HG02973 (cell line): ENCODE data around the gene FRMPD2.
"Not testable (repeated sequence)": the region's sequence is repeated elsewhere in the genome, so short reads cannot be mapped to it uniquely, and the experiment has no call there.

Source experiments
- ATAC-seq: cut with Tn5 transposase; IDR thresholded peaks from one replicate; pipeline ENCODE4 v1.9.1; 2021; ENCODE audit warnings: moderate library complexity; ENCODE audit not compliant: unreplicated experiment

The FRMPD2 gene

DNA sequence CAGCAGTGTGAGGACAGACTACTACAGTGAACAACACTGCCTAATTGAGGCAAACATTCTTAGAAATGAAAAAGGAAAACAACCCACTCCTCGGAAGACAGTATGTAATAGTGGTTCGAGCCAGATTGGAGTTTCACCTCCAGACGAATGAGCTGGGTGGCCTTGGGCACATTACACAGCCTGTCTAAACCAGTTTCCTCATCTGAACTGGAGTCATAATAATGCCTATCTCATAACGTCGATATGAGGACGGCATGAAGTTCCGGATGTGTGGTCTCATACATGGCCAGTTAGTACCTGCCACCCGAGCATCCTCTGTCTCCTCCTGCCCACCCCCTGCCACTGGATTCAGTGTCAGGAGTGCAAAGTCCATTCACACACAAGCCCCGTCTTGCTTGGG lies 15.8 kb upstream of the FRMPD2 start:
- ATAC-seq = no peak

DNA sequence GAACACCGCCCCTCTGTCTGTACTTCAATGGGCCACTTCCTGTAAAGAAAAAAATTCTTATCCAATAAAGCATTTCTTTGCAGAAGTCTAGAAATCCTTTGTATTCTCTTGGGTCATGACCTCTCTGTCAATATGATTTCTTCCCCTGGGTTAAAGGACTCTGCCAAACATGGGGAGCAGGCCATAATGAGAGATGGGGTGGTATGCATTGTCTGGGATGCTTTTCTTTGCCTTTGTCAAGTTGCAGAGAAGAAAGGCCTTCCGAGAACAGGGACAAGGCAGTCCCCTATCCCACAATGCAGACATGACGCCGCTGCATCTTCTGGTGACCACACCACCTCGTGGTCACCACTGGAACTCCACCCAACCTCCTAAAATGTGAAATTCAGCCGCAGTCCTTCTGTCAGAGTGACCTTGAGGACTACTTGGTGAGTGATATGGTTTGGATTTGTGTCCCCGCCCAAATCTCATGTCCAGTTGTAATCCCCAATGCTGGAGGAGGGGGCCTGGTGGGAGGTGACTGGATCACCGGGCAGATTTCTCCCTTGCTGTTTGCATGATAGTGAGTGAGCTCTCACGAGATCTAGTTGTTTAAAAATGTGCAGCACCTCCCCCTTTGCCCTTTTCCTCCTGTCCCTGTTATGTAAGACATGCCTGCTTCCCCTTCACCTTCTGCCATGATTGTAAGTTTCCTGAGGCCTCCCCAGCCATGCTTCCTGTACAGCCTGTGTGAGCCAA lies 15.2 kb upstream of the FRMPD2 start:
- ATAC-seq = no peak

DNA sequence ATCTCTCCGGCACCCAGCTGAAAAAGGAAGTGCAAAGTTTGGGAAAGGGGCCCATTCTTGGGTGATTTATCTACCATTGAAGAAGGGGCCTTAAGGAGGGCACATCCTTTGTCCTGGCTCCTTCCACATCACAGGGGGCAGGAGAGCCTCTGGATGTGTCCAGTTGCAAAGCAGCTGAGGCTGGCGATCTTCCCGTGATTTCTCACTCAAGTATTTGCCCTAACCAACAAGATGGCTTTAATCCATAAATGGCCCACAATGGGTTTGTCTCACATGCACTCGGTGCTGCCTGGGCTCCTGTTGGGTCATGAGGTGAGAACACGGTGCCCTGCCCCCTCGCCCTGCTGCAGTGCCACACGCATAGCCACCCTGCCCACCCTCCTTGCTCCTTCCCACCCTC lies 14.2 kb upstream of the FRMPD2 start:
- ATAC-seq = no peak

DNA sequence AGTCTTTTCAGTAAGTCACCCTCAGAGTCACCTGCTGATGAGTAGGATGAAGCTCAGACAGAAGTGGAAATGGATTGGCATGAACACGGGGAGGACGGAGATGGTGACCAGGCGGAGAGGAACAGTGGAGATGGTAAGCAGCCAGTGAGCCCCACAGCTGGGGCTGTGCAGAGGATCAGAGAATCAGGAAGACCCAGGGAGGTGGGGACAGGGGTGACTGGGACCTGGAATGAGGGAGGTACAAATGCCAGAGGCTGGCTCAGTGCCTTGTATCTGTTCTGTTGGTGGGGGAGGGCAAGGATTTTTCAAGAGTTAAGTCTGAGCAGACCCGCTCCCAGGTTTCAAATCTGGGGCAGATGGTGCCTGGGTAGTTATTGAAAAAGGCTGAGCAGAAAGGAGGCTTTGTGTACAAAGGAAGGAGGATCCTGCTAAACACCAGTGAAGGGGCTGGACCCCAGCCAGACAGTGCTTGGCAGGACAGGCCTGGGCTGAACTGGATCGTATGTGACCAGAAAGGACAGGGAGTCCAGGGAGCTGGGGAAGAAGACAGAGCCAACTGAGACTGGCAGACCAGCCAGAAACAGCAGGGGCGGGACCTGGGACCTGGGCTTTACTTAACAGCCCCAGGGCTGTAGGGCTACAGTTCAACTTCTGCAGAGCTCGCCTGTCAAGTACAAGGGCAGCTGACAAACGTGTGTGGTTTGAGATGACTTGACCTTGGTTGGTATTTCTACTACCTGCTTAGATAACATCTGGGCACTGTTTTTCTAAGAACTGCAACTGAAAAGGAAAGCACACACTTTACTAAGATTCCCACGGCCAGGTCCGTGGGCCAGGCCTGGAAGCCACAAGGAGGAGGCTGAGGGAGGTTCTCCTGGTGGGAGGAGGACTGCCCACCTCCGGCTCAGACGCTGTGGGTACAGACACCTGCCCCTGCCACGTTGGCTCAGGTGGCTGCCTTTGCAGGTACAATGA lies 13.2 kb upstream of the FRMPD2 start:
- ATAC-seq = no peak

DNA sequence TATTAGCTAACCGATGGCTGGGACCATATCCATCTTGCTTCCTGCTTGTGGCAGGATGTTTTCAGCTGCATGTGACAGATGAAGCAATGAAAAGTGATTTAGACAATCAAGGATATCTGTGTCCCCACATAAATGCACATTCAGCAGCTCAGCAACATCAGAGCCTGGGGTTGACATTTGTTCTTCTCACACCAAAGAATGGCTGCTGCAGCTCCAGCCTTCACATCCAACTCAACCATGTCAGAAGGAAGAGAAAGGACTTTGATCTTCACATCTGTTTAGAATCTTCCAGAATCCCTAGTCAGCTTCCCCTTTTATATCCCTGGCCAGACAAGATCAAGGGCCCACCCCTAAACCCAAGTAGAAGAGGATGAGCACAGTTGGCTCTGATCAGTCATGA lies 11.9 kb upstream of the FRMPD2 start:
- no peak for ATAC-seq

DNA sequence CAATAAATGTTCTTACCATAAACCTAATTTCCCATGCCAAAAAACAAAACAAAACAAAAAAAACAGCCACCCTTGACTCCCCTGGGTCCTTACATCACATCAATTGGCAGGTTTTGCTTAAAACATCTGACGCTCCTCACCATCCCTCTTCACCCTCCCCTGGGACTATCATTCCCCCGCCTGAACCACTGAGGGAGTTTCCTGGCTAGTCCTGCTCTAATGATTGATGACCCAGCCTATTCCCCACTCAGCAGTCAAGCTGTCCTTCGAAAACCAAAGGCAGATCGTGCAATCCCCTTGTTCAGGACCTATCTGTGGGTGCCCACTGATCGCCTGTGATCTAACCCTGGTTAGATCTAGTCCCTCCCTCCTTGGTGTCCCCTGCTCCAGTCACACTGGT lies 11.2 kb upstream of the FRMPD2 start:
- no peak for ATAC-seq

DNA sequence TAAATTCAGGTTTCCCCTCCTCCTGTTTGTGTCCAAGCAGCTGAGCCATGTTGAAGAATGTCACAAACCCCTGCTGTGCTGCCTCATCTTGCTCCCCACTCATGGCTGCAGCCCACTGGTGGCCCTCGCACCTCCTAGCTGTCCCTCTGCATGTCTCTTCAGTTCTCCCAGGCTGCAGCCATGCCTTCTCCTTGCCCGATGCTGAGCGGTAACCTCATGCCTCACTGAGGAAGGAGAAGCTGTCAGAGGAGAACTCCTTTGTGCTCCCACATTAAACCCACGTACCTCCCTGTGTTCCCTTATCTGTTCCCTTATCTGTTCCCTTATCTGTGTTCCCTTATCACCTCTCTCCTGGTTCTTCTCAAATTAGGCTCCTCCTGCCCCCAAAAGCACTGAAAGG lies 10.3 kb upstream of the FRMPD2 start:
- no peak for ATAC-seq

DNA sequence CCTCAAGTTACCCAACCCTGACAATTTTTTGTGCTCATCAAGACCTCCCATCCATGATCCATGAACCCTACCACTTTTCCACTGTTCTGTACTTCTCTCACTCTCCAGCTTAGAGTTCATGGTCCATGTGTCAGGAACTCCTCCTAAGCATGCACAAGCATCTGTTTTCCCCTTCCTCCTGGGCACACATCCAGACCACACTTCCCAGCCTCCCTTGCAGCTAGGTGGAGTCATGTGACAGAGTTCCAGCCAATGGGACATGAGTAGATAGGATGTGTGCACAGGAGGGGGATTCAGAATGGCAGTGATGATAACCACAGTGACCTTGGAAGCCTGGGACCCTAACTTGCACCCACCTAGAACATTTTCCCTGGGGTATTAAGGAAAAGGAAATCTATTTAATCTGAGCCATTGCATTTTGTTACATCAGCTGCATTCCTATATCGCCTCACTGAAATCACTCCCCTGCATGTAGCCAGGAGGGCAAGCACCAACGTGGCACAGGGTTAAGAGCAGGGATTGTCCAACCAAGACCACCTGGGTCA lies 9.6 kb upstream of the FRMPD2 start:
- ATAC-seq = no peak

DNA sequence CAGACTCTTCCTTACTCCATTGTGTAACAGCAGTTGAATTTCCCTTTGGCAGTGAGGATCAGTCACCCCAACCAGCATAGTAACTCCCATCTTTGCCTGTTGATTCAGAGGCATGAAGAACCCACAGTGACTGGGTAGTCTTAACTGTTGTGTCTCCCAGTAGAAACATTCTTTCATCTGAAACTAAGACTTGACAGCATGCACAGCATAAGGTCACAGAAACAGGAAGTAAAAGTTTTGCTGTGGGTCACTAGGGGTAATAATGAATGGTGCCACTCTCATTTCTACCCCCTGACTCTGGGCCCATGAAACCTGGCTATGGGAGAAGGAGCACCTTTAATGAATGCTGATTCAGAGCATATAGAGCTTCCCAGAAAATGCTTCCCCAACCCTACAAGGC lies 8.3 kb upstream of the FRMPD2 start:
- peak; percentile 73 for ATAC-seq

DNA sequence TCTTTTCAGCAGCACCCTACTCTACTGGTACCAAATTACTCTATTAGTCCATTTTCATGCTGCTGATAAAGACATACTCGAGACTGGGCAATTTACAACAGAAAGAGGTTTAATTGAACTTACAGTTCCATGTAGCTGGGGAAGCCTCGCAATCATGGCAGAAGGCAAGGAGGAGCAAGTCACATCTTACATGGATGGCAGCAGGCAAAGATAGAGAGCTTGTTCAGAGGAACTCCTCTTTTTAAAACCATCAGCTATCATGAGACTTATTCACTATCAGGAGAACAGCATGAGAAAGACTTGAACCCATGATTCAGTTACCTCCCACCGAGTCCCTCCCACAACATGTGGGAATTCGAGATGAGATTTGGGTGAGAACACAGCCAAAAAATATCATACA lies 7.2 kb upstream of the FRMPD2 start:
- not testable (repeated sequence) for ATAC-seq

DNA sequence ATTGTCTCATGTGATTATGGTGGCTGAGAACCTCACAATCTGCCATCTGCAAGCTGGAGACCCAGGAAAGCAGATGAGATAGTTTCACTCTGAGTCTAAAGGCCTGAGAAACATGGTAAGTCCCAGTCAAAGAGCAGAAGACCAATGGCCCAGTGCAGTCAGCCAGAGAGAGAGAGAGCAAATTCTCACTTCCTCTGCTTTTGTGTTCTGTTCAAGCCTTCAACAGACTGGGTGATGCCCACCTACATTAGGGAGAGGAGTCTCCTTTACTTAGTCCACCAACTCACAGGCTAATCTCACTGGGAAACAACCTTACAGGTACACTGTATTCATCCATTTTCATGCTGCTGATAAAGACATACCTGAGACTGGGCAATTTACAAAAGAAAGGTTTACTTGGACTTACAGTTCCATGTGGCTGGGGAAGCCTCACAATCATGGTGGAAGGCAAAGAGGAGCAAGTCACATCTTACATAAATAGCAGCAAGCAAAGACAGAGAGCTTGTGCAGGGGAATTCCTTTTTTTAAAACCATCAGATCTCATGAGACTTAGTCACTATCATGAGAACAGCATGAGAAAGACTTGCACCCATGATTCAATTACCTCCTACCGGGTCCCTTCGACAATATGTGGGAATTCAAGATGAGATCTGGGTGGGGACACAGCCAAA lies 4.7 kb upstream of the FRMPD2 start:
- ATAC-seq = peak; percentile 81

DNA sequence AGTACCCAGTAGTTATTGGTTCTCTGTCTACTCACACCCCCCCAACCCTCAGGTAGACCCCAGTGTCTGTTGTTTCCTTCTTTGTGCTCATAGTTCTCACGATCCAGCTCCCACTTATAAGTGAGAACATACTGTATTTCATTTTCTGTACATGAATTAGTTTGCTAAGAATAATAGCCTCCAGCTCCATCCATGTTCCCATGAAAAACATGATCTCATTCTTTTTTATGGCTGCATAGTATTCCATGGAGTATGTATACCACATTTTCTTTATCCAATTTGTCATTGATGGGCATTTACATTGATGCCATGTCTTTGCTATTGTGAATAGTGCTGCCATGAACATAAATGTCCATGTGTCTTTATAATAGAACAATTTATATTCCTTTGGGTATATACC lies 2.6 kb upstream of the FRMPD2 start:
- ATAC-seq = no peak

DNA sequence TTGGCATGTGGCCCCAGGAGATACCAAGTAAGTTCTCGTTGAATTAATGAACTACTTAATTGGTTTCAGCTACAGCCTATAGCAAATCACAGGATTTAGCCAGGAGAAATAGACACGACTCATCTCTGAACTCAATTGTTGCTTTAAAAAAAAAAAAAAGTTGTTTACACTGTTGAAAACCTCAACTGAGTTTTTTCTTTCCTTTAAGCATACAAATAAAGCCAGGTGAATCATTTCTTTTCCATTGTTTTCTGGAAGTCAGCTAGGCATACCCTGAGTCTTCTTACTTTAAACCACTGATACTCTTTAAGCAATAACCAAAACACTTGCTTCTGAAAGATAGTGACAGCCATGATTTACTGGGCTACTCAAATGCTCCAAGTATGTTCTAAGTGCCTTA lies 755 bp downstream of the FRMPD2 start:
- ATAC-seq = no peak

DNA sequence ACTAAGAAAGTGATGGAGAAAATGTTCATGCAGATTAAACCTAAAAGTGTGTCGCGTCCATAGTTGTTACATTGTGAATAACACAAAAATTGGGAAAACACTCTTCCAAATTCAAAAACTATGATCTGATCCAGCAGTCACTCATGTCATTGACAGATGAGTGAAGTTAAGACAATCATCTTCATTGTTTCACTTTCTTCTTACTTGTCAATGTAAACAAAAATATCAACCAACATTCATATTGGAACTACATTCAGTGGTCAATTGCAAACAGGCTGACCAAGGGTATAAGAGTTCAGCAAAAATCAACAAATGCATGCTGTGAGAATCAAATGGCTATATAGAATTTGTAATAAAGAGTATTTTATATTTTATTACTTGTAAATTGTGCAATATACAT lies 1.8 kb downstream of the FRMPD2 start:
- no peak for ATAC-seq

DNA sequence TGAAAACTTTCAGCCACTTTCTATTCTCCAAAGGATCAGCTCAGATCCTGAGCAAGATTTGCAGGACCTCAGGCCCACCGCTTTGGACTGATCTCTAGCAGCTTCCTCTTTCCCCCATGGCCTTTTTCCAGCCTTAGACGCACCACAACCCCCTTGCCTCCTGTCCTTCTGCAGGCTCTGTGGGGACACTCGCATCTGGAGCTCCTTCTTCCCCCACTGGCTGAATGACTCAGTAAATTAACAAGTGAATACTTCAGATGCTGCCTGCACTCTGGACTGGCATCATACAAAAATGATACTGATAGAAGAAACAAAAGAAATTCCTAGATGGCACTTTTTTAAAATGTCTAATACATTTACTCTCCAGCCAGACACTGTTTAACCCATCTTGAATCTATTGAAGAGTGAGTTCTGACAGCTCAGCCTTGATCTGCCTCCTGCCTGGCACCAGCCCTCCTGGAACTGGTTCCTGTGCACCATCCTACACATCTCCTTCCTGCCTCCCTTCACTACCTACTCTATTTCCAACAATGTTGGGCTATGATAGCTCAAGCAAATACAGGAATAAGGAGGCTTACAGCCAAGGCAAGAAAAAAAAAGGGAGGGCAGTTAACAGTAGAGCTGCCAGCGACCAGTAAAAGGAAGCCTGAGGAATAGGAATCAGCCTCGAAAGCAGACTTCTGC lies 3.3 kb downstream of the FRMPD2 start:
- no peak for ATAC-seq

DNA sequence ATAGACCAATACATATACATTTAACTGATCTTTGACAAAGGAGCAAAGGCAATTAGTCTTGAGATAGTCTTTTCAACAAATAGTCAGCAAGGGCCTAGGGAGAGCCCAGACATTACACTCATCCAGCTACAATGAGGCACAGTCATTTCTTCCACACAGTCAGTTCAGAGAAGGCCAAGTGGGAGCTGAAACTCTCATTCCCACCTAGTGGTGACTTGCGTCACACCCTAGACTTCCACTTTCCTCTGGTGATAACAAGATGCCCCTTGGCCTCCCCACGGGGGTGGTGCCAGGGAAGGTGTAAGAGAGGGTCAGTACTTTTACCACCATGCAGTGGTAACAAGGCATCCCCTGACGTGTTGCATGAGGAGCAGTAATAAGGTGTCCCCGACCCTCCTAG lies 8.0 kb downstream of the FRMPD2 start:
- no peak for ATAC-seq

DNA sequence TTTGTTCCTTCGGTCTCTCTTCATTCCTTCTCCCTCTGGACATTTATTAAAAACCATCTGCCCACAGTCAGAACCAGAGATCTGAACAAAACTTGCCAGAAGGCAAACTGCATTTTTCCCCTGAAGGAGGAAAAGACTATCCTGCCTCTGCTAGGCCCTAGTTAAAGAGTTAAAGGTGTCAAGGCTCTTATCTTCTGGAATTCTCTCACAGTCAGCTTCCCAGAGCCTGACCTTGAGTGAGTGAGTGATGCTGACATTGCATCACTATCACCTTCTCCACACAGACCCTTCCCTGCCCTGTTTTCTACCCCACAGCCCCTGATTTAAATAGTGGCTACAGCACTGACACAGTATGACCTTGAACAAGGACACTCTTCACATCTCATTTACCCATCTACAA lies 16.4 kb downstream of the FRMPD2 start:
- ATAC-seq = no peak

DNA sequence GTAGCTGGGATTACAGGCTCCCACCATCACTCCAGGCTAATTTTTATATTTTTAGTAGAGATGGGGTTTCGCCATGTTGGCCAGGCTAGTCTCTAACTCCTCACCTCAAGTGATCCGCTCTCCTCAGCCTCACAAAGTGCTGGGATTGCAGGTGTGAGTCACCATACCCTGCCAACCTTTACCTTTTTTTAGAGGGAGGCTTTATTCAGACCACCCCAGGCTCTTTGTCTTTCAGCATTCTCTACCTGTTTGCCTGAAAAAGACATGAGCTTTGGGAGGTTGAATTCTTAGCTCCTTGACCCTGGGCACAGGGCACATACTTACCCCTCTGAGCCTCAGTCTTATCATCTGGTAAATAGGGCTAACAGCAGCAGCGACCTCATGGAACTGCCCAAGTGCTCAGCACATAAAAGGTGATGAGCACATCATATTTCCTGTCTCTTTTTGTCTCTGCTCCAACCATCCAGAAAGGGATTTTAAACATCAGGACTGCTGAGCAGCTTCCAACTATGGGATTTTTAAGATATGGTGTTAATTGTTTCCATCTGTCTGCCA lies 17.0 kb downstream of the FRMPD2 start:
- no peak for ATAC-seq

DNA sequence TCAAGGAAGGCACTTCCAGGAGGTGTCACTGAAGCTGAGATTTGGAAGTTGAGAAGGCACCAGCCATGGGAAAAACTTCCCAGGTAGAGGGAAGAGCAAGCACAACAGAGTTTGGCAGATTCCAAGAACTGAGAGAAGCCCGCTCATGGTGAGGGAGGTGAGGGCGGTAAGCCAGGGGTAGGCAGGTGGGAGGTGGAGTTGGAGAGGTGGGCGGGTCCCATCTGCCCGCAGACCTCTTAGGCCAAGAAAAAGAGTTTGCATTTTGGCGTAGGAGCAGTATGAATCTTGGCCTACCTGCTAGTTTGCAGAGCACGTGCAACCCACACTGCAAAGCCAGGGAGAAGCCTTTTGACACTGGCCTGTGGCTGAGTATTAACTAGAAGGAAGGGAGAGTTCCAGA lies 18.8 kb downstream of the FRMPD2 start:
- ATAC-seq = no peak

DNA sequence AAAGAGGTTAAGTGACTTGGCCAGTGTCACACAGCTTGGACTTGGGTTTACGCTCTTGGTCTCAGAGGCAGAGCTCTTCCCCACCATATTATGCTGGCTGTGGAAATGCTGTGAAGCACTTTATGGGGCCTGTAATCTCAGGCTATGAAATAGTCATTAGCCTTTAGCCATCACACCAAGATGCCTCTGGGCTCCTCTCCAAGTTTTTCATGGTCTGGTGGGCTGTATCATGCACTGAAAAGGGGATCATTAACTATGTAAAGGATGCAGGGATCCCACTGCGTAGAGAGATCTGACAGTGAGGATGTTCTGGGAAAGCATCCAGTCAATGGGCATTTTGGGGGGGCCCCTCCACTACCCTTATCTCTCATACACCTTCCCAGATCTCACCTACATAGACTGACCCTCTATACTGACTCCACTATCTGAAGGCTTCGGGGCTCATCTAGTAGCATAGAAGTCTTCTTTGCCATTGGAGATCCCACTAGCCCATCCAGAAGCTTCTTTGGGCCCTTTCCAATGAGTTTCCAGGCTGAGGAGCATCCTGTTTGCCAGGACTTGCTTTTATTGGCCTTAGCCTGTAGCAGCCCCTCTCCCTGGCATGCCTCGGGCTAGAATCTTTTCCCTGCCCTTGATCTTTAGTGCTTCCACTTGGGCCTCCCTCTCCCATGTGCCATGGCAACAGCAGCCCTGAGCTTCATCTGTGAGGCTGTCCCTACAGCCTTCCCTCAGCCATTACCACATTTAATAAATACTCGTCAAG lies 19.6 kb downstream of the FRMPD2 start:
- no peak for ATAC-seq
